Neural cell (in vitro differentiated cells): Measurements from ENCODE around the gene NDUFS2.

Experiments
- CTCF ChIP-seq: fragments of 450-650 bp; IDR thresholded peaks from 2 replicates; pipeline ENCODE4 v1.5.1; 2014; ENCODE audit warnings: antibody characterized with exemption, mild to moderate bottlenecking, moderate library complexity; ENCODE audit not compliant: poor library complexity, severe bottlenecking
- EP300 ChIP-seq: fragments of 450-650 bp; conservative IDR thresholded peaks from 2 replicates; pipeline ENCODE4 v1.6.1; 2014; ENCODE audit warnings: antibody characterized with exemption, mild to moderate bottlenecking, moderate library complexity; ENCODE audit not compliant: poor library complexity, severe bottlenecking
- EZH2 ChIP-seq: fragments of 200-600, 300-800 bp; shearing (Covaris generic), sonication (generic); IDR thresholded peaks from 2 replicates; pipeline ENCODE4 v1.6.1; 2014; ENCODE audit warnings: antibody characterized with exemption, low read length, borderline replicate concordance, mild to moderate bottlenecking; ENCODE audit not compliant: insufficient read depth, poor library complexity, severe bottlenecking
- POLR2AphosphoS5 ChIP-seq: IDR thresholded peaks from 2 replicates; pipeline ENCODE4 v1.6.1; 2012
- RAD21 ChIP-seq: fragments of 450-650 bp; conservative IDR thresholded peaks from 2 replicates; pipeline ENCODE4 v1.6.1; 2014; ENCODE audit warnings: antibody characterized with exemption, mild to moderate bottlenecking, moderate library complexity
- REST ChIP-seq: IDR thresholded peaks from 2 replicates; pipeline ENCODE4 v1.6.1; 2012; ENCODE audit warnings: borderline replicate concordance
- TAF1 ChIP-seq: IDR thresholded peaks from 2 replicates; pipeline ENCODE4 v1.6.1; 2012; ENCODE audit warnings: low read depth

DNA sequence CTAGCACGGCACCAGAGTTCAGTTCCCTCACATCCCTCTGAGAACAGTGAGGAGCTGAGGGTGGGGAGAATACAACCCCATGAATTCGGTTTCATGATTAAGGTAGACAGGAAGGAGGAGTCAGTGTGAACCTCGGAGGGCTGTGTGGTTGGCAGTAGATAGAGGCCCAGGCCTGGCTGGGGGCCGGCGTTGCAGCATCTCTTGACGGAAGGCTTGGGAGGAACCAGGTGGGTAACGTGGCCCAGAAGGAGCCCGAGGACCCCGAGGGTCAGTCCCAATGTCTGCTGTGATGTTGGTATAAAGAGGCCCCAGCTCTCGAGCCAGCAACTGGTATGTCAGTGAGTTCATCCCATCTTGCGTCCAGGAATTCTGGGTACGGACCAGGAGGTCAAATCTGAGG is 30.5 kb upstream of the NDUFS2 start:
- TF ChIP-seq EZH2 (no peak), CTCF (no peak), REST (no peak), TAF1 (no peak), RAD21 (no peak), POLR2AphosphoS5 (no peak), EP300 (no peak)
